ENCODE data around the gene CCDC6. TPM values are rescaled to one million over a fixed set of nuclear protein-coding genes. Genes with fewer than 3 reads are reported as not detected.

The CCDC6 gene
- total RNA-seq, 1 experiment from 2014 or later: 58.4 TPM

- Histone ChIP-seq H2AFZ (ENCODE audit: low read length) (no peak overlapping the region), H4K8ac (replicated peaks; ENCODE audit: insufficient read length, low read depth, low read length) (no peak overlapping the region), H3K79me2 (ENCODE audit: insufficient read depth, low read length) (peaks cover 53% of the 10 kb centered on the region), H2AK5ac (ENCODE audit: insufficient read length, low read length) (no peak overlapping the region), H3K9ac (ENCODE audit: extremely low read depth, insufficient read length, low read length) (no peak overlapping the region), H3K4me2 (ENCODE audit: insufficient read depth, insufficient read length, low read length) (no peak overlapping the region), H3T11ph (ENCODE audit: low read length) (no peak overlapping the region), H3K23me2 (ENCODE audit: insufficient read length, low read depth, low read length, poor library complexity, severe bottlenecking) (no peaks in the 10 kb centered on the region), H2BK15ac (ENCODE audit: low read depth, low read length) (no peak overlapping the region), H3K79me1 (ENCODE audit: insufficient read depth, low read depth, low read length, poor library complexity, severe bottlenecking) (peaks cover 14% of the 10 kb centered on the region), H3K4ac (ENCODE audit: low read depth, low read length) (no peak overlapping the region), H3K9me3 (ENCODE audit: control insufficient read depth, low read depth, low read length) (no peaks in the 10 kb centered on the region), H3K23ac (ENCODE audit: insufficient read length, low read depth, low read length) (no peak overlapping the region), H3K4me1 (ENCODE audit: insufficient read depth, low read length) (peaks cover 4% of the 10 kb centered on the region; the same call in 1 of the 2 replicates), H4K5ac (ENCODE audit: insufficient read length, low read depth, low read length) (no peak overlapping the region), H3K18ac (ENCODE audit: insufficient read length, low read depth, low read length) (no peak overlapping the region), H3K27ac (ENCODE audit: insufficient read length, low read depth, low read length) (no peak overlapping the region), H3K56ac (ENCODE audit: insufficient read length, low read depth, low read length) (no peak overlapping the region), H2BK120ac (ENCODE audit: low read depth, low read length, poor library complexity, severe bottlenecking) (no peak overlapping the region), H2BK12ac (ENCODE audit: insufficient read length, low read depth, low read length) (no peak overlapping the region), H3K14ac (ENCODE audit: insufficient read depth, low read length) (no peak overlapping the region), H2BK5ac (ENCODE audit: insufficient read length, low read length) (no peak overlapping the region), H4K20me1 (ENCODE audit: control insufficient read depth, insufficient read depth, insufficient read length) (no peaks in the 10 kb centered on the region), H3K27me3 (ENCODE audit: insufficient read depth, low read length) (no peaks in the 10 kb centered on the region), H2BK20ac (ENCODE audit: low read depth, low read length, poor library complexity, severe bottlenecking) (no peak overlapping the region), H4K91ac (ENCODE audit: insufficient read length, low read depth, low read length) (no peak overlapping the region)
- no peak overlapping the region for H3K27ac Mint-ChIP-seq
- TF ChIP-seq, protein P1, sequence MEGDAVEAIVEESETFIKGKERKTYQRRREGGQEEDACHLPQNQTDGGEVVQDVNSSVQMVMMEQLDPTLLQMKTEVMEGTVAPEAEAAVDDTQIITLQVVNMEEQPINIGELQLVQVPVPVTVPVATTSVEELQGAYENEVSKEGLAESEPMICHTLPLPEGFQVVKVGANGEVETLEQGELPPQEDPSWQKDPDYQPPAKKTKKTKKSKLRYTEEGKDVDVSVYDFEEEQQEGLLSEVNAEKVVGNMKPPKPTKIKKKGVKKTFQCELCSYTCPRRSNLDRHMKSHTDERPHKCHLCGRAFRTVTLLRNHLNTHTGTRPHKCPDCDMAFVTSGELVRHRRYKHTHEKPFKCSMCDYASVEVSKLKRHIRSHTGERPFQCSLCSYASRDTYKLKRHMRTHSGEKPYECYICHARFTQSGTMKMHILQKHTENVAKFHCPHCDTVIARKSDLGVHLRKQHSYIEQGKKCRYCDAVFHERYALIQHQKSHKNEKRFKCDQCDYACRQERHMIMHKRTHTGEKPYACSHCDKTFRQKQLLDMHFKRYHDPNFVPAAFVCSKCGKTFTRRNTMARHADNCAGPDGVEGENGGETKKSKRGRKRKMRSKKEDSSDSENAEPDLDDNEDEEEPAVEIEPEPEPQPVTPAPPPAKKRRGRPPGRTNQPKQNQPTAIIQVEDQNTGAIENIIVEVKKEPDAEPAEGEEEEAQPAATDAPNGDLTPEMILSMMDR (conservative IDR thresholded peaks at IDR 0.05): no peak
- peaks cover 65 to 67% of the 10 kb centered on the region in 2 experiments for H3K4me1 Mint-ChIP-seq
- no peaks in the 10 kb centered on the region for H3K9me3 Mint-ChIP-seq
- no CpG with 5 or more reads among the region's 3 CpGs for WGBS (ENCODE audit: extremely low coverage, insufficient read length, low lambda C conversion rate)
- DNase-seq: no peak
- peaks cover 8 to 18% (median 13%) of the 10 kb centered on the region in 3 experiments; a peak in 6 of 7 replicates for H3K36me3 Mint-ChIP-seq (ENCODE audit: insufficient read depth in 1 of 3, low read depth in 3 of 3)
- no peaks in the 10 kb centered on the region for H3K27me3 Mint-ChIP-seq (ENCODE audit: low read depth)
- no peak overlapping the region for H3K4me3 Mint-ChIP-seq
Observed at GRCh38 chr10:59892697-59893096, 13.7 kb downstream of the CCDC6 start.
